Omental fat pad (tissue), 4 donors: ENCODE data around the gene CARNS1. TPM values are rescaled to one million over a fixed set of nuclear protein-coding genes. Genes with fewer than 3 reads are reported as not detected.

Source experiments
- ATAC-seq: fragments of 150-250 bp; one replicate; pipeline ENCODE4 v1.9.1; 2016; ENCODE audit warnings: mild to moderate bottlenecking, moderate library complexity; ENCODE audit not compliant: low FRiP score
- DNase-seq: peaks from one replicate; pipeline ENCODE4 v3.0.0-alpha.2; 2019; ENCODE audit warnings: low spot score
- total RNA-seq, 4 donors: library from RNA; depleted of rRNA; stranded (reverse); fragments of >200 nt; gene quantifications; one replicate each; pipeline ENCODE4 v1.1.0, GENCODE V29; 2016
- TF ChIP-seq, protein P1 (sequence below), 3 donors: fragments of 450-650 bp; IDR thresholded peaks; one replicate each; pipeline ENCODE4 v1.5.1; 2016 to 2017; ENCODE audit warnings: antibody characterized with exemption in 3 of 3, mild to moderate bottlenecking in 3 of 3, moderate library complexity in 2 of 3

The CARNS1 gene, protein sequence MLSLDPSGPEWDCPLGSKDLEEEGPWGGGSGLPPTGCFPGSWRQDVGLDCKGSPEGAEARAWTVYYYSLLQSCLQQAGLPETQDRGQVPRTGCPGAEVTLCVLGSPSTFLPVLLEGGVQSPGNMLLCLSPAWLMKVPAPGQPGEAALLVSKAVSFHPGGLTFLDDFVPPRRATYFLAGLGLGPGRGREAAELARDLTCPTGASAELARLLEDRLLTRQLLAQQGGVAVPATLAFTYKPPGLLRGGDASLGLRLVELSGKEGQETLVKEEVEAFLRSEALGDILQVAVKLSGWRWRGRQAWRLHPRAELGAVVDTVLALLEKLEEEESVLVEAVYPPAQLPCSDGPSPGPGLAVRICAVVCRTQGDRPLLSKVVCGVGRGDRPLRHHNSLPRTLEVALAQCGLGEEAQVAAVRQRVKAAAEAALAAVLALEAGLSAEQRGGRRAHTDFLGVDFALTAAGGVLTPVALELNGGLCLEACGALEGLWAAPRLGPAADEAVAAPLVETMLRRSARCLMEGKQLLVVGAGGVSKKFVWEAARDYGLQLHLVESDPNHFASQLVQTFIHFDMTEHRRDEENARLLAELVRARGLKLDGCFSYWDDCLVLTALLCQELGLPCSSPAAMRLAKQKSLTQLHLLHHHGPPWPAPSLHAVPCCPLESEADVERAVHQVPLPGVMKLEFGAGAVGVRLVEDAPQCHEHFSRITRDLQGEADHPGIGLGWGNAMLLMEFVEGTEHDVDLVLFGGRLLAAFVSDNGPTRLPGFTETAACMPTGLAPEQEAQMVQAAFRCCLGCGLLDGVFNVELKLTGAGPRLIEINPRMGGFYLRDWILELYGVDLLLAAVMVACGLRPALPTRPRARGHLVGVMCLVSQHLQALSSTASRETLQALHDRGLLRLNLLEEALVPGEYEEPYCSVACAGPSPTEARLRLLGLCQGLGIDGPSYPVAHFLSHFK
- 10 to 100 TPM in 1 of 4 donors, 1 to 10 TPM in 2, under 1 TPM in 1; 0.47 to 42.6 (median 7.5) TPM for total RNA-seq

DNA sequence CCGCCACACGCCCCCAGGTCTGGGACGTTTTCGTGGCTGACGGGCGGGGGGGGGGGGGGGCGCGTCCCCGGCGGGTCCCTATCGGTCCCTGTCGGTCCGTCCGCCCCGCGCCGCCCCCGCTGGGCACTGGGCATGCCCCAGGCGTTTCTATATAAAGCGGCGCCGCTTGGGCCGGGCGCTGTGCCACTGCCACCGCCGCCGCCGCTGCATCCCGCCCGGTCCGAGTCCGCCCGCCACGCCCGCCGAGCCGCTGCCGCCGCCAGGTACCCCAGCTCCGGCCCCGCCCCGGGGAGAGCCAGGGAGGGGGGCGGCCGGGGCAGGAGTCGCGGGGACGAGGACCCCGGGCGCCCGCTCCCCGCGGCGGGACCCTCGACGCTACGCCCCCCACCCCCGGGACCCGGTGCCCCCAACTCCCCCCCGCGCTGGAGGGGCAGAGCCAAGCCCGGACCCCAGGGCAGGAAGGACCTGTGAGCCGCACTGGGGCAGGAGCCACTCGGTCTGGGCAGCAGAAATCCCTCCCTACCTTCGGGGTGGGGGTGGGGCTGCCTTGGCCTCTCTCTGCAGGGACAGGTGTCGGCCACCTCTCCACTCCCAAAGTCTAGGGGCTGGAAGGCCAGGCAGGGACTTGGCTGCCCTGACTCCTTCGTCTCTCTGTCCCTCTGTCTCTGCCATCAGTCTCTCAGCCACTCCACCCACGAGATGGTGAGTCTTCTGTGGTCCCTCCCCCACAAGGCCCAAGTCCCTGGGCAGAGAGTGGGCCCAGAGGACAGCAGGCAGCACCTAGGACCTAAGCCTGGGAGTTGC is at the start of gene CARNS1:
CARNS1 (plus strand) TSS at position 178 of the 804 bp plus-strand sequence; CDS start at position 700, 522 bp downstream.
- no peak for ATAC-seq
- TF ChIP-seq, protein P1, sequence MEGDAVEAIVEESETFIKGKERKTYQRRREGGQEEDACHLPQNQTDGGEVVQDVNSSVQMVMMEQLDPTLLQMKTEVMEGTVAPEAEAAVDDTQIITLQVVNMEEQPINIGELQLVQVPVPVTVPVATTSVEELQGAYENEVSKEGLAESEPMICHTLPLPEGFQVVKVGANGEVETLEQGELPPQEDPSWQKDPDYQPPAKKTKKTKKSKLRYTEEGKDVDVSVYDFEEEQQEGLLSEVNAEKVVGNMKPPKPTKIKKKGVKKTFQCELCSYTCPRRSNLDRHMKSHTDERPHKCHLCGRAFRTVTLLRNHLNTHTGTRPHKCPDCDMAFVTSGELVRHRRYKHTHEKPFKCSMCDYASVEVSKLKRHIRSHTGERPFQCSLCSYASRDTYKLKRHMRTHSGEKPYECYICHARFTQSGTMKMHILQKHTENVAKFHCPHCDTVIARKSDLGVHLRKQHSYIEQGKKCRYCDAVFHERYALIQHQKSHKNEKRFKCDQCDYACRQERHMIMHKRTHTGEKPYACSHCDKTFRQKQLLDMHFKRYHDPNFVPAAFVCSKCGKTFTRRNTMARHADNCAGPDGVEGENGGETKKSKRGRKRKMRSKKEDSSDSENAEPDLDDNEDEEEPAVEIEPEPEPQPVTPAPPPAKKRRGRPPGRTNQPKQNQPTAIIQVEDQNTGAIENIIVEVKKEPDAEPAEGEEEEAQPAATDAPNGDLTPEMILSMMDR (IDR thresholded peaks at IDR 0.05), result no peak

DNA sequence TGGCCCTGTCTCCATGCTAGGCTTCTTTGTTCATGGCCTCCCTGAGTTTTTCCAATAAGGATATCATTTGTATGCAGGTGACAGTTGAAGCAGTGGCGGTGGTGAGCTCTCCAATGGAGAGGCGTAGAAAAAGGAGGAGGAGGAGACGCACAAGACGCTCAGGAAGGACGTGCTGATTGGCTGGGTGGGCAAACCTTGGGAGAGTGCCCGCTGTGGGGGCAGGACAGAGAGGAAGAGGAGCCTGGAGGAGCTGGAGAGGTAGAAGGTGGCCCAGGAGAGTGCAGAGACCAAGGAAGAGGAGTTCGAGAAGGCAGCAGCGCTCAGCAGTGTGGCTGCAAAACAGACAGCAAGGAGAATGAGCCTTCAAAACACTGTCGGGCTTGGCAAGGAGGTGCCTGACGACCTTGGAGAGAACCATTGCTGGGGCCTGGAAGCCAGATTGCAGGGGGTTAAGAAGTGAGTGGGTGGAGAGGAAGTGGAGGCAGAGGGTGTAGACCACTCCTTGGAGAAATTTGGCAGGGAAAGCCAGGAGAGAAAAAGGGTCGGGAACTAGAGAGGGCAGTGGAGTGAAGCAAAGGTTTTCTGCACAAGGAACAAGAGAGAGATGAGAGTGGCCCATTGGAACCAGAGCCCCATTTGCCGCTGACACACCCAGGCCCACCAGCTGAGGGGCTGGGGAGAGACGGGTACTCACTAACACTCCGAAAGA is 49.6 kb upstream of the CARNS1 start:
- no peak for DNase-seq
- ATAC-seq, result no peak
- TF ChIP-seq, protein P1 (IDR thresholded peaks at IDR 0.05), result no peak

More for the DNA sequence above, at the start of gene CARNS1:
- DNase-seq, result no peak

DNA sequence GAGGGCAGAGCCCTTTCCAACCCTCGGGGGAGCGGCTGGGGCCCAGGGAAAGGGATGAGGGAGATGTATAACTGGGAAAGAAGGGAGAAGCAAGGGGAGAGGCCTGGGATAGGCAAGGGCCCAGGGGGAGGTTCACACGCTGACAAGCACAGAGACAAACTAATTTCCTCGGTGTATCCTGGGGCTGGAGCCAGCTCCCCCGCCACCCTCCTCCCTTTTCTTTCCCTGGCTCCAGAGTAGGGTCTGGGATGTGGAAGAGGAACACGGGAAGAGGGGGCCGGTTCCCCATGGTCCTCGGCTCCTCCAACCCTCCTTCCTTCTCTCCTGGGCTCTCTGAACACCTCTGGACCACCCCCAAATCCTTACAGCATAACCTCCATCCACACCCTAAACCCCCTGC is 48.9 kb upstream of the CARNS1 start:
- no peak for DNase-seq
- TF ChIP-seq, protein P1 (IDR thresholded peaks at IDR 0.05), result no peak
- peak; percentile 47 for ATAC-seq

DNA sequence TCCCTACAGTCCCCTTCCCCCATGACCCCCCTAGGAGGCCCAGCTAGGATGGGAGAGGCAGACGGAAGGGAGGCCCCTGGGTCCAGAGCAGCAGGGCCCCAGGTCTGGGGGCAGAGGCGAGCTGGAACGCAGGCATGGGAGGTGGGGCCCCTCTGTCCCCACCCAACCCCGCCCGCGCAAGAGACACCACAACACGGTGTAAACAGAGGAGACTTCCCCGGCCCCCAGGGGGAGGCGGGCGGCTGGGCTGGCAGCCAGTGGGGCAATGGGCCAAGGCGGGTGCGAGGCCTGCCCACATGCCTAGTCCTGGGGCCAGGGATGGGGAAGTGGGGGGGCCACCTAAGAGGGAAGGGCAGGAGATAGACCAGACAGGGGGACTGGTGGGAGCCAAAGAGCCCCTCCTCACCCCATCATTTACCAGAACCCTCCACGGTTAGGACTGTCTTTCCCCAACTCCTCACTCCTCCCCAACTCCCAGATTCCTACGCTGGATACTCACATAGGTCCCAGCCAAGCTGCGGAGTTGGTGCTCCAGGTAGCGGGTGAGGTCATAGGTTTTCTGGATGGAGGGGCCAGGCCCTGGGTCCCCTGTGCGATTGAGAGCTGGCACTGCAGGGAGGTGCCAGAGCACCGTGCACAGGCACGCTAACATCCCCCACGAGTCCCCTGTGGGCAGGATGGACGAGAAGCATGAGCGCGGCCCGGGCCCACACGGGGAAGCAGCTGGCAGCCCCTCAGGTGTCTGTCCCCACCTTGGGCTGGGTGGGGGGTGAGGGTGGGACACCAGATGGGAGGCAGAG is 48.3 kb upstream of the CARNS1 start:
- DNase-seq, result no peak
- TF ChIP-seq, protein P1 (IDR thresholded peaks at IDR 0.05), result no peak
- ATAC-seq, result peak; percentile 65

DNA sequence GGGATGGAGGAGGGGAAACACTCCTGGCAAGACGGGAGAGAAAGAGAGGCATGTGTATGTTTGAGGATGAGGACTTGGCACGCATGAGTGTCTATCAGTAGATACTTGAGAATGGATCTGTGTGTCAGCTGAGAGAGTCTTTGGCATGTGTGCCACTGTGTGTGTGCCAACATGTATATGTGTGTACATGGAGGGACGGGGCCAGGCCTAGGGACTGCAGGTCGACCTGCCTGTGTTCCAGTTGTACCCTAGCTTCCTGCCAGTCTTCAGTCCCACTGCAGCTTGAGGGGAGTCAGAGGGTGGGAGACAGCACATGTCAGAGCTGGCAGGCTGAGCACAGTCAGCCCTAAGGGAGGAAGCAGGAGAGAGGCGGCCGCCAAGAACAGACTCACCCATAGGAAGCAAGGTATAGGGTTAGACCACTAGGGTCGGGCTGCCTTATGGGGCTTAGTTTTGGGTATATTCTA is 47.7 kb upstream of the CARNS1 start:
- TF ChIP-seq, protein P1 (IDR thresholded peaks at IDR 0.05), result no peak
- DNase-seq (no peak), ATAC-seq (peak; percentile 4)
